Heart right ventricle (tissue), 16 donors: Measurements from ENCODE around the gene RHBG. TPM values are rescaled to one million over a fixed set of nuclear protein-coding genes. Genes with fewer than 3 reads are reported as not detected.

Experiments
- ATAC-seq, 8 donors: fragments of 200-7000 bp; cut with Tn5 transposase; one replicate each; pipeline ENCODE4 v1.9.1; 2020; ENCODE audit warnings: mild to moderate bottlenecking in 8 of 8, moderate library complexity in 8 of 8, moderate number of reproducible peaks in 1 of 8
- DNase-seq, 2 donors: peaks; one replicate each; pipeline ENCODE4 v3.0.0-alpha.2; 2020
- H3K27ac ChIP-seq, 10 donors: fragments of 200-600 bp; sonication (generic) in 2 of 10; one replicate each; pipeline versions ENCODE4 v1.5.0 to v1.8.0; 2020 to 2022; ENCODE audit warnings: mild to moderate bottlenecking in 3 of 10
- H3K27me3 ChIP-seq, 7 donors: fragments of 200-600 bp; one replicate each; pipeline ENCODE4 v1.8.0; 2021 to 2022; ENCODE audit warnings: mild to moderate bottlenecking in 2 of 7
- H3K36me3 ChIP-seq, 9 donors: fragments of 200-600 bp; sonication (generic) in 1 of 9; one replicate each; pipeline versions ENCODE4 v1.5.0 to v1.8.0; 2020 to 2022; ENCODE audit warnings: mild to moderate bottlenecking in 2 of 9
- H3K4me1 ChIP-seq, 9 donors: fragments of 200-600 bp; sonication (generic) in 1 of 9; one replicate each; pipeline versions ENCODE4 v1.5.0 to v1.8.0; 2020 to 2022; ENCODE audit warnings: mild to moderate bottlenecking in 4 of 9
- H3K4me3 ChIP-seq, 10 donors: fragments of 200-600 bp; sonication (generic) in 2 of 10; one replicate each; pipeline versions ENCODE4 v1.5.0 to v1.8.0; 2020 to 2022; ENCODE audit warnings: mild to moderate bottlenecking in 7 of 10, moderate library complexity in 2 of 10
- H3K9me3 ChIP-seq, 11 donors: fragments of 200-600 bp in 10 of 11; sonication (generic) in 2 of 11; one replicate each; pipeline versions ENCODE4 v1.5.0 to v1.8.0; 2013 to 2022; ENCODE audit warnings: mild to moderate bottlenecking in 2 of 11, control low read depth in 1 of 11, moderate library complexity in 1 of 11
- CTCF ChIP-seq, 9 donors: fragments of 200-600 bp; sonication (generic) in 2 of 9; IDR thresholded peaks; one replicate each; pipeline versions ENCODE4 v1.5.0 to v1.8.0; 2021 to 2022; ENCODE audit warnings: antibody characterized with exemption in 9 of 9, mild to moderate bottlenecking in 5 of 9, moderate library complexity in 1 of 9
- WGBS, 2 donors: extraction: QIAGEN DNeasy Blood & Tissue Kit; methylation state at CpG; one replicate each; pipeline ENCODE4 v1.1.7; 2013; ENCODE audit warnings: inconsistent platforms in 1 of 2; 5-methylcytosine and 5-hydroxymethylcytosine counted together
- intact Hi-C, 10 donors: fragments of 100-400 bp; cut with DNase I; formaldehyde crosslinking; loops; one replicate each; pipeline versions ENCODE4 v1.11.1 to v1.14.2; 2022
- polyA plus RNA-seq, 2 donors: library from polyadenylated mRNA; stranded (reverse); fragments of 200-250 nt; gene quantifications; one replicate each; pipeline ENCODE4 v1.2.3, GENCODE V29; 2013
- total RNA-seq, 10 donors: library from RNA; stranded (reverse); fragmentation: NEBNext Ultra II Directional in 3 of 10; extraction: Animal tissue kit (Norgen Biotek cat#: 25700) in 3 of 10; gene quantifications; one replicate each; pipeline versions ENCODE4 v1.2.1 to v1.2.4, GENCODE V29; 2021 to 2023
- donor health status: Arrhythmogenic right ventricular cardiomyopathy.
- donor health status: ischemic (EF 13 %, LVEDD 7.1; RV severe dilation, severe dysfunction).
- donor health status: healthy with polysubstance abuse.
- donor health status: DM: no; HTN: yes; CAD: no.
- donor health status: DM: no; HTN: no; CAD: no.
- donor health status: ischemic (EF 25% LVEDD 6.9; RV normal size, moderate dysfunction).
- donor health status: ischemic (EF 25% LVEDD 5.7; RV mildly dilated, moderate dysfunction).
- donor health status: healthy.
- donor health status: DM: yes; HTN: yes; CAD: no.
- donor health status: Ischemic cardiomyopathy.
- donor health status: ischemic (EF 35%, LVEDD 5.7; RV mildly dilated, moderate dysfunction).
- donor health status: nonischemic (EF 11% LVEDD 7.7; RV severe dilation, severe dysfunction).
- donor health status: DM: yes; HTN: yes; CAD: no.
- donor health status: PGD.
- donor health status: ischemic (EF 29% LVEDD 5.4; RV normal size, mild dysfunction).
- donor health status: nonischemic (EF 23%, LVEDD 6.1; RV moderate dilation, normal function).

The RHBG gene
- total and polyA plus RNA-seq, 12 donors, result not detected

- WGBS, 2 donors, result 87 to 95% methylated on average over 9 of the region's 9 CpGs
- peaks cover 0 to 38% (median 35%) of the 10 kb centered on the region in 7 donors for H3K27me3 ChIP-seq
- no peak for ATAC-seq
- H3K4me3 ChIP-seq, result no peak overlapping the region
- no peaks in the 10 kb centered on the region for H3K36me3 ChIP-seq
- no peaks in the 10 kb centered on the region for H3K9me3 ChIP-seq
- no peak for TF ChIP-seq CTCF (IDR thresholded peaks at IDR 0.05)
- no peak for DNase-seq
- H3K27ac ChIP-seq, result no peak overlapping the region
- no peaks in the 10 kb centered on the region for H3K4me1 ChIP-seq
- intact Hi-C loops, result no loop called here
These were observed 25.1 kb downstream of the RHBG start for GRCh38 chr1:156394082-156394481.

- 83 to 93% methylated on average over 16 of the region's 16 CpGs for WGBS, 2 donors
These were observed 25.9 kb downstream of the RHBG start for GRCh38 chr1:156394835-156395461.

GRCh38 chr1:156399355-156400125 lies 30.5 kb downstream of the RHBG start:
- DNase-seq (no peak), ATAC-seq (no peak)
- Histone ChIP-seq H3K4me3 (no peak overlapping the region), H3K27ac (no peak overlapping the region), H3K9me3 (no peaks in the 10 kb centered on the region), H3K4me1 (no peaks in the 10 kb centered on the region), H3K36me3 (no peaks in the 10 kb centered on the region), H3K27me3 (peaks cover 0 to 46% (median 29%) of the 10 kb centered on the region in 7 donors)
- TF ChIP-seq CTCF (IDR thresholded peaks at IDR 0.05), result no peak
- intact Hi-C loops, result no loop called here
- 80 to 81% methylated on average over 10 of the region's 10 CpGs for WGBS, 2 donors

More at GRCh38 chr1:156394835-156395461, 25.9 kb downstream of the RHBG start:
- peaks cover 0 to 37% (median 30%) of the 10 kb centered on the region in 7 donors for H3K27me3 ChIP-seq
- H3K9me3 ChIP-seq, result no peaks in the 10 kb centered on the region
- H3K4me1 ChIP-seq, result no peaks in the 10 kb centered on the region
- intact Hi-C loops, result no loop called here
- H3K27ac ChIP-seq, result no peak overlapping the region
- ATAC-seq, result no peak
- H3K36me3 ChIP-seq, result no peaks in the 10 kb centered on the region
- no peak for TF ChIP-seq CTCF (IDR thresholded peaks at IDR 0.05)
- no peak overlapping the region for H3K4me3 ChIP-seq
- no peak for DNase-seq

- WGBS, 2 donors, result 72 to 76% methylated on average over 25 of the region's 25 CpGs
- DNase-seq (no peak), ATAC-seq (no peak)
- intact Hi-C loops, result no loop called here
- Histone ChIP-seq H3K4me3 (no peak overlapping the region), H3K36me3 (no peaks in the 10 kb centered on the region), H3K4me1 (no peaks in the 10 kb centered on the region), H3K27ac (no peak overlapping the region), H3K9me3 (no peaks in the 10 kb centered on the region), H3K27me3 (peaks cover 0 to 53% (median 37%) of the 10 kb centered on the region in 7 donors)
- TF ChIP-seq CTCF (IDR thresholded peaks at IDR 0.05), result no peak
These were observed 31.4 kb downstream of the RHBG start for GRCh38 chr1:156400191-156400935.
